HepG2 (cell line): ENCODE results near the gene CCDC201. TPM values are rescaled to one million over a fixed set of nuclear protein-coding genes. Genes with fewer than 3 reads are reported as not detected.

ENCODE experiments used
- CBX1 ChIP-seq: IDR thresholded peaks from one replicate; pipeline ENCODE4 v1.6.1; 2016; ENCODE audit warnings: antibody characterized with exemption, low read depth
- DNMT3B ChIP-seq: conservative IDR thresholded peaks from 2 replicates; pipeline ENCODE4 v1.6.1; 2016; ENCODE audit warnings: missing biosample characterization, control low read depth
- HIVEP1 ChIP-seq: sonication (generic); formaldehyde crosslinking; IDR thresholded peaks from 2 replicates; pipeline ENCODE4 v1.4.0; 2020; ENCODE audit warnings: mild to moderate bottlenecking, missing genetic modification reagents
- MIER3 ChIP-seq: IDR thresholded peaks from 2 replicates; pipeline ENCODE4 v1.6.1; 2016; ENCODE audit warnings: missing compliant biosample characterization, borderline replicate concordance
- MYNN ChIP-seq: sonication (generic); formaldehyde crosslinking; IDR thresholded peaks from 2 replicates; pipeline ENCODE4 v1.4.0; 2020; ENCODE audit warnings: mild to moderate bottlenecking, low read depth, missing genetic modification reagents
- PHF8 ChIP-seq: sonication (generic); formaldehyde crosslinking; IDR thresholded peaks from 2 replicates; pipeline ENCODE4 v1.5.0; 2020; ENCODE audit warnings: missing genetic modification reagents
- SOX6 ChIP-seq, 2 experiments: fragments of 450-650 bp in 1 of 2; sonication (generic) in 1 of 2; formaldehyde crosslinking in 1 of 2; IDR thresholded peaks; 2 replicates each; pipeline versions ENCODE4 v1.4.0 to v1.6.1; 2017 to 2020; ENCODE audit warnings: antibody characterized with exemption in 1 of 2, mild to moderate bottlenecking in 1 of 2, missing genetic modification reagents in 1 of 2
- TBX2 ChIP-seq: sonication (generic); formaldehyde crosslinking; IDR thresholded peaks from 2 replicates; pipeline ENCODE4 v1.5.0; 2020; ENCODE audit warnings: missing genetic modification reagents, mild to moderate bottlenecking, borderline replicate concordance
- XBP1 ChIP-seq: sonication (generic); formaldehyde crosslinking; IDR thresholded peaks from 2 replicates; pipeline ENCODE4 v1.5.0; 2020; ENCODE audit warnings: missing genetic modification reagents
- ZNF335 ChIP-seq: sonication (generic); formaldehyde crosslinking; IDR thresholded peaks from 2 replicates; pipeline ENCODE4 v1.4.0; 2020; ENCODE audit warnings: missing genetic modification reagents
- ZNF33B ChIP-seq: sonication (generic); formaldehyde crosslinking; IDR thresholded peaks from 2 replicates; pipeline ENCODE4 v1.5.1; 2020; ENCODE audit warnings: mild to moderate bottlenecking, missing genetic modification reagents
- ZNF430 ChIP-seq: sonication (generic); formaldehyde crosslinking; IDR thresholded peaks from 2 replicates; pipeline ENCODE4 v1.9.0; 2021; ENCODE audit warnings: mild to moderate bottlenecking, missing genetic modification reagents
- ZNF564 ChIP-seq: sonication (generic); formaldehyde crosslinking; IDR thresholded peaks from 2 replicates; pipeline ENCODE4 v1.8.1; 2023; ENCODE audit warnings: mild to moderate bottlenecking, missing genetic modification reagents
- ZNF616 ChIP-seq: sonication (generic); formaldehyde crosslinking; IDR thresholded peaks from 2 replicates; pipeline ENCODE4 v1.5.0; 2020; ENCODE audit warnings: low read depth, mild to moderate bottlenecking, missing genetic modification reagents
- ZNF891 ChIP-seq: sonication (generic); formaldehyde crosslinking; IDR thresholded peaks from 2 replicates; pipeline ENCODE4 v1.5.0; 2020; ENCODE audit warnings: mild to moderate bottlenecking, missing genetic modification reagents
- ZSCAN12 ChIP-seq: sonication (generic); formaldehyde crosslinking; IDR thresholded peaks from 2 replicates; pipeline ENCODE4 v1.9.0; 2021; ENCODE audit warnings: mild to moderate bottlenecking, missing genetic modification reagents
- polyA plus RNA-seq, 8 experiments: library from polyadenylated mRNA; depleted of rRNA in 3 of 8; stranded (reverse) in 7 of 8; unstranded in 1 of 8; fragments of >200 nt; fragmentation: Illumina TruSeq in 4 of 8; extraction: Trizol in 4 of 8; gene quantifications; 2 replicates each; pipeline versions ENCODE4 v1.2.1 to v1.2.3, GENCODE V29; 2011 to 2016; ENCODE audit warnings: low read depth in 4 of 8, missing spikeins in 1 of 8, mixed read lengths in 1 of 8; ENCODE audit not compliant: insufficient read depth in 1 of 8
- total RNA-seq, 5 experiments: library from RNA; depleted of rRNA; stranded (reverse); fragments of >200 nt; fragmentation: Illumina TruSeq; extraction: Trizol; gene quantifications; 2 replicates each; pipeline ENCODE4 v1.2.3, GENCODE V29; 2016; ENCODE audit warnings: low read depth in 1 of 5
- TF ChIP-seq, protein P1 (sequence below): sonication (generic); formaldehyde crosslinking; IDR thresholded peaks from 2 replicates; pipeline ENCODE4 v1.4.0; 2020; ENCODE audit warnings: mild to moderate bottlenecking, missing genetic modification reagents
- TF ChIP-seq, protein P2 (sequence below): fragments of 450-650 bp; IDR thresholded peaks from 2 replicates; pipeline ENCODE4 v1.6.1; 2017
- TF ChIP-seq, protein P3 (sequence below): sonication (generic); formaldehyde crosslinking; conservative IDR thresholded peaks from 2 replicates; pipeline ENCODE4 v1.8.0; 2022; ENCODE audit warnings: low read depth, missing genetic modification reagents
- TF ChIP-seq, protein P4 (sequence below): sonication (generic); formaldehyde crosslinking; IDR thresholded peaks from 2 replicates; pipeline ENCODE4 v1.5.0; 2020; ENCODE audit warnings: mild to moderate bottlenecking, missing genetic modification reagents, borderline replicate concordance
- TF ChIP-seq, protein P5 (sequence below): sonication (generic); formaldehyde crosslinking; IDR thresholded peaks from 2 replicates; pipeline ENCODE4 v1.8.0; 2022; ENCODE audit warnings: missing genetic modification reagents, mild to moderate bottlenecking, inconsistent platforms, borderline replicate concordance
- TF ChIP-seq, protein P6 (sequence below): sonication (generic); formaldehyde crosslinking; IDR thresholded peaks from 2 replicates; pipeline ENCODE4 v1.8.1; 2023; ENCODE audit warnings: mild to moderate bottlenecking, missing genetic modification reagents

Gene CCDC201
- total and polyA plus RNA-seq, 2 of the 13 experiments (the other 11 are each of a cell fraction or from before 2014, with no cell fraction given), result 0.92 TPM; not detected in 1

DNA sequence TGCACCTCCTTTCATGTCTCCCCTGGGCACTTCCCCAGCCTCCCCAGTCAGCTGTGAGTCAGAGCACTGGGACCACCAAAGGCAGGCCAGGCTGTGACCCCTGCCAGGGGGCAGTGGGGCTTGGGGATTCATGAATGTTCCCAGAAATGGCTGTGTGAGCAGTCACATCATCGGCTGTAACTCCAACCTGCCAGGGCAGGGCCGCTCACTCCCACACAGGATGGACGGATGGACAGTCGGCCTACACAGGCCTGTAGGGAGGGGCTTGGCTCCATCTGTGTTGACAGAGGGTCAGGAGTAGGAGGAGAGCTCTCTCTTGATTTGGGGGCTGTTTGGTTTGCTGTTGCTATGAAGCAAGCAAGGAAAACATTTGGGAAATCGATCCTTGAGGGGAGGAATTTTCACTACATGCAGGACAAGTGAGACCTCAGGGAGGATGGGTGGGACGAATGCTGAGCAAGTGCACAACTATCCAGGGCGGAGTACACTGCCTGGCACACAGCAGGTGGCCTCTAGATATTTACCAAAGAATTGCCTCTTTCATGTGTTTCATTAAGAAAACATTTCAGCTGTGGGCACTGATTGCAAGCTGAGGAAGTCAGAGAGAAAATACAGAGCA, 12.5 kb upstream of the CCDC201 start (continued):
- TF ChIP-seq, protein P1, sequence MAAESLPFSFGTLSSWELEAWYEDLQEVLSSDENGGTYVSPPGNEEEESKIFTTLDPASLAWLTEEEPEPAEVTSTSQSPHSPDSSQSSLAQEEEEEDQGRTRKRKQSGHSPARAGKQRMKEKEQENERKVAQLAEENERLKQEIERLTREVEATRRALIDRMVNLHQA (CRISPR knock-in tag), result peak; percentile 85; the same call in 1 of the 2 replicates
- no peak for TF ChIP-seq MYNN (CRISPR knock-in tag)
- TF ChIP-seq ZNF33B, result peak; percentile 75; the same call in 1 of the 2 replicates
- TF ChIP-seq, protein P2, sequence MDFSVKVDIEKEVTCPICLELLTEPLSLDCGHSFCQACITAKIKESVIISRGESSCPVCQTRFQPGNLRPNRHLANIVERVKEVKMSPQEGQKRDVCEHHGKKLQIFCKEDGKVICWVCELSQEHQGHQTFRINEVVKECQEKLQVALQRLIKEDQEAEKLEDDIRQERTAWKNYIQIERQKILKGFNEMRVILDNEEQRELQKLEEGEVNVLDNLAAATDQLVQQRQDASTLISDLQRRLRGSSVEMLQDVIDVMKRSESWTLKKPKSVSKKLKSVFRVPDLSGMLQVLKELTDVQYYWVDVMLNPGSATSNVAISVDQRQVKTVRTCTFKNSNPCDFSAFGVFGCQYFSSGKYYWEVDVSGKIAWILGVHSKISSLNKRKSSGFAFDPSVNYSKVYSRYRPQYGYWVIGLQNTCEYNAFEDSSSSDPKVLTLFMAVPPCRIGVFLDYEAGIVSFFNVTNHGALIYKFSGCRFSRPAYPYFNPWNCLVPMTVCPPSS, result no peak
- peak; percentile 87; the same call in 1 of the 2 replicates for TF ChIP-seq ZNF616 (CRISPR knock-in tag)
- peak; percentile 90 for TF ChIP-seq ZNF335
- TF ChIP-seq XBP1 (CRISPR knock-in tag), result no peak; the same call in 1 of the 2 replicates
- TF ChIP-seq, protein P3, sequence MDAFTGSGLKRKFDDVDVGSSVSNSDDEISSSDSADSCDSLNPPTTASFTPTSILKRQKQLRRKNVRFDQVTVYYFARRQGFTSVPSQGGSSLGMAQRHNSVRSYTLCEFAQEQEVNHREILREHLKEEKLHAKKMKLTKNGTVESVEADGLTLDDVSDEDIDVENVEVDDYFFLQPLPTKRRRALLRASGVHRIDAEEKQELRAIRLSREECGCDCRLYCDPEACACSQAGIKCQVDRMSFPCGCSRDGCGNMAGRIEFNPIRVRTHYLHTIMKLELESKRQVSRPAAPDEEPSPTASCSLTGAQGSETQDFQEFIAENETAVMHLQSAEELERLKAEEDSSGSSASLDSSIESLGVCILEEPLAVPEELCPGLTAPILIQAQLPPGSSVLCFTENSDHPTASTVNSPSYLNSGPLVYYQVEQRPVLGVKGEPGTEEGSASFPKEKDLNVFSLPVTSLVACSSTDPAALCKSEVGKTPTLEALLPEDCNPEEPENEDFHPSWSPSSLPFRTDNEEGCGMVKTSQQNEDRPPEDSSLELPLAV (CRISPR knock-in tag), result no peak
- peak; percentile 92 for TF ChIP-seq ZNF430
- no peak for TF ChIP-seq CBX1
- TF ChIP-seq, protein P4, sequence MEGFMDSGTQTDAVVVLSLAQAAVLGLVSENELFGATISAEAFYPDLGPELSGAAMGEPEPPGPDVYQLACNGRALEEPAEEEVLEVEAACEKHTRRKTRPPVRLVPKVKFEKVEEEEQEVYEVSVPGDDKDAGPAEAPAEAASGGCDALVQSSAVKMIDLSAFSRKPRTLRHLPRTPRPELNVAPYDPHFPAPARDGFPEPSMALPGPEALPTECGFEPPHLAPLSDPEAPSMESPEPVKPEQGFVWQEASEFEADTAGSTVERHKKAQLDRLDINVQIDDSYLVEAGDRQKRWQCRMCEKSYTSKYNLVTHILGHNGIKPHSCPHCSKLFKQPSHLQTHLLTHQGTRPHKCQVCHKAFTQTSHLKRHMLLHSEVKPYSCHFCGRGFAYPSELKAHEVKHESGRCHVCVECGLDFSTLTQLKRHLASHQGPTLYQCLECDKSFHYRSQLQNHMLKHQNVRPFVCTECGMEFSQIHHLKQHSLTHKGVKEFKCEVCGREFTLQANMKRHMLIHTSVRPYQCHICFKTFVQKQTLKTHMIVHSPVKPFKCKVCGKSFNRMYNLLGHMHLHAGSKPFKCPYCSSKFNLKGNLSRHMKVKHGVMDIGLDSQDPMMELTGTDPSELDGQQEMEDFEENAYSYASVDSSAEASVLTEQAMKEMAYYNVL, result peak; percentile 96
- no peak for TF ChIP-seq ZNF891 (CRISPR knock-in tag)
- peak; percentile 90 for TF ChIP-seq HIVEP1
- no peak for TF ChIP-seq DNMT3B (CRISPR knock-in tag)
- no peak for TF ChIP-seq ZNF564 (CRISPR knock-in tag)
- TF ChIP-seq, protein P5, sequence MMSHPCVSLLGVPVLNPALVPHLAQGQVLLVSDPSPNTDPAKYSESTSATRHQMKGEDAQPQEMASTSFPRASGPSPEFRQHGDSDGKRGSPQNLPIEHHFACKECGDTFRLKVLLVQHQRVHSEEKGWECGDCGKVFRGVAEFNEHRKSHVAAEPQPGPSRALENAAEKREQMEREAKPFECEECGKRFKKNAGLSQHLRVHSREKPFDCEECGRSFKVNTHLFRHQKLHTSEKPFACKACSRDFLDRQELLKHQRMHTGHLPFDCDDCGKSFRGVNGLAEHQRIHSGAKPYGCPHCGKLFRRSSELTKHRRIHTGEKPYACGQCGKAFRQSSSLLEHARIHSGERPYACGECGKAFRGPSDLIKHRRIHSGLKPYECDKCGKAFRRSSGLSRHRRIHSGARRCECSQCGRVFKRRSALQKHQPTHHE (CRISPR knock-in tag), result no peak
- TF ChIP-seq ZSCAN12 (CRISPR knock-in tag), result no peak
- TF ChIP-seq TBX2 (CRISPR knock-in tag), result peak; percentile 98
- peak; percentile 97 for TF ChIP-seq MIER3
- TF ChIP-seq SOX6 (IDR thresholded peaks at IDR 0.05), result no peak
- peak; percentile 99 for TF ChIP-seq SOX6 (CRISPR knock-in tag; IDR thresholded peaks at IDR 0.05)
- TF ChIP-seq PHF8 (CRISPR knock-in tag), result peak; percentile 47; the same call in 1 of the 2 replicates
- TF ChIP-seq, protein P6, sequence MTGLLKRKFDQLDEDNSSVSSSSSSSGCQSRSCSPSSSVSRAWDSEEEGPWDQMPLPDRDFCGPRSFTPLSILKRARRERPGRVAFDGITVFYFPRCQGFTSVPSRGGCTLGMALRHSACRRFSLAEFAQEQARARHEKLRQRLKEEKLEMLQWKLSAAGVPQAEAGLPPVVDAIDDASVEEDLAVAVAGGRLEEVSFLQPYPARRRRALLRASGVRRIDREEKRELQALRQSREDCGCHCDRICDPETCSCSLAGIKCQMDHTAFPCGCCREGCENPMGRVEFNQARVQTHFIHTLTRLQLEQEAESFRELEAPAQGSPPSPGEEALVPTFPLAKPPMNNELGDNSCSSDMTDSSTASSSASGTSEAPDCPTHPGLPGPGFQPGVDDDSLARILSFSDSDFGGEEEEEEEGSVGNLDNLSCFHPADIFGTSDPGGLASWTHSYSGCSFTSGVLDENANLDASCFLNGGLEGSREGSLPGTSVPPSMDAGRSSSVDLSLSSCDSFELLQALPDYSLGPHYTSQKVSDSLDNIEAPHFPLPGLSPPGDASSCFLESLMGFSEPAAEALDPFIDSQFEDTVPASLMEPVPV (CRISPR knock-in tag), result peak; percentile 88
